22Rv1 (cell line): ENCODE measurements around the gene COL23A1.

Experiments used
- CTCF ChIP-seq: fragments of 450-650 bp; IDR thresholded peaks from 2 replicates; pipeline ENCODE4 v1.5.1; 2017; ENCODE audit warnings: mild to moderate bottlenecking
- ZFX ChIP-seq: fragments of 450-650 bp; IDR thresholded peaks from 2 replicates; pipeline ENCODE4 v1.6.1; 2017; ENCODE audit warnings: antibody characterized with exemption, borderline replicate concordance

GRCh38 chr5:178230879-178231538 lies 359.2 kb downstream of the COL23A1 start:
- TF ChIP-seq CTCF: no peak
- TF ChIP-seq ZFX: no peak
